ENCODE measurements around the gene CHST11.

CHST11 gene

DNA sequence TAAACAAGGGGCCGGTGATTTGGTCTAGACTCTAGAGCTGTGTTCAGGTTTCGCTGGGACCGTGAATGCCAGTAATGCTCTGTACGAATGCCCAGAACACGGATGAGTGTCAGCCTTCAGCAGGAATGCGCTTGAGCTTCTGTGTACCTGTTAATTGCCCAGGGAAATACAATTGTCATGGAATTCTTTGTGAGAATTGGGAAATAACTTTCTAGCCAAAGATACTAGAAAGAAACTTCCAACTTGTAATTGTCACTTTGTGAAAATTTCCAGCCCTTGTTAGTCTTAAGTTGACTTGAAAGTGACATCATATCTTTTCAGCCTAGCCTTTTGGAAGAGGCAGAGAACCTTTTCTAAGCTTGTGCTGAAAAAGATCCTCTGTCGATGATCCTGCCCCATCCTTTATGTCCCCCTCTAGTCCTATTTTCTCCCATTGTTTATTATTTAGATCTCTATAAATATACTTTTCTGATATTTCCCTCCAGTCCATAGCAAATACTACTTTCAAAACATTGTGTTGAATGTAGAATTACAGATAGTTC is 2.7 kb downstream of the CHST11 start:
- DNase-seq (ENCODE audit: extremely low read depth in 1 of 2, low read depth in 1 of 2), result no peak

GRCh38 chr12:104460041-104460719 is 3.4 kb downstream of the CHST11 start:
- DNase-seq (ENCODE audit: extremely low read depth in 1 of 2, low read depth in 1 of 2), result no peak

DNA sequence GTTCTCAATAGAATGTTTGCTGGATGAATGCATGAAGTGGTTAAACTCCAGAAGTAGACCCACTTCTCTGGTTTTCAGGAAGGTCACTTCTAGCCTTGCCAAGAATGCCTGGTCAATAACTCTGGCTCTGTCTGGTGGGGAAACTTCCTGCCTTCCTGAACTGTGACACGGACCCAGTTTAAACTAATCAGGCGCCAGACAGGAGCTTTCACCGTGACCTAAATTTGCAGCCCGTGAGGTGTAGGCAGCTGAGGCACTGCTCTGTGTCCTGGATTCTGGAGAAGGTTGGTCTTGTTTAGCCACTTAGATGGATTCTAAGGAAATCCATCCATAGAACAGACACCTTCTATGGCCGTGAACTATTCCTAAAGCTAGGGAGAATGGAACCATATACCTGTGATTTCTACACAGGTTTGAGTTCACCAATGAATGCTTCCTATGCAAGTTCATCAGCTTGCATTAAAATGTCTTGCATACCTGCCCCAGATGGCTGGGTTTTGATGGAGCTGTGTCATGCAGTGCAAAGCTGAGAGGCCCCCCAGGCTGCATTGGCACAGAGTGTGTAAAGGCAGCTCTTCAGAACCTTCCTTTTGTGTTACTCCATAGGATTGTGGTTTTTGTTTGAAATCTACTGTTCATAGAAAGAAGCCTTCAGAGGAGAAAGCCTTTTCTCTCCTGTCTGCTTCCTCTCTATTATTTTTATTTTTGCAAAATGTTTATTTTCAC is 4.4 kb downstream of the CHST11 start:
- DNase-seq (ENCODE audit: extremely low read depth in 1 of 2, low read depth in 1 of 2), result no peak

DNA sequence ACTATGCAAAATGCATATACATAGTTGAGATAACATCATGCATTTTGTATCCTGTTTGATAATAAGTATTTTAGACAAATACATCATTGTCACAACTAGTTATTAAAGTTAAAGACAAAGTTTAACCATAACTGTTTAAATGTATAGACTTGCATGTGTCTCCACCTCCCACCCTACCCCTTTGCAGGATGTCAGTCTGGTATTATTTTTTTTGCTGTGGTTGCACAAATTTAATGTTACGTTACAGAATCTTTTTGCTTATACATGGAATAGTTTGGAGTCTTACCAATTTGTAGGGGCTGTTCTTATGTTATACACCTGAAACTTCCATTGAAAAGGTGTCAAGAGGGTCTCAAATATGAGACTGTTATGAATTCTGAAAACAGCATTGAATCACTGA is 5.6 kb downstream of the CHST11 start:
- no peak for DNase-seq (ENCODE audit: extremely low read depth in 1 of 2, low read depth in 1 of 2)

DNA sequence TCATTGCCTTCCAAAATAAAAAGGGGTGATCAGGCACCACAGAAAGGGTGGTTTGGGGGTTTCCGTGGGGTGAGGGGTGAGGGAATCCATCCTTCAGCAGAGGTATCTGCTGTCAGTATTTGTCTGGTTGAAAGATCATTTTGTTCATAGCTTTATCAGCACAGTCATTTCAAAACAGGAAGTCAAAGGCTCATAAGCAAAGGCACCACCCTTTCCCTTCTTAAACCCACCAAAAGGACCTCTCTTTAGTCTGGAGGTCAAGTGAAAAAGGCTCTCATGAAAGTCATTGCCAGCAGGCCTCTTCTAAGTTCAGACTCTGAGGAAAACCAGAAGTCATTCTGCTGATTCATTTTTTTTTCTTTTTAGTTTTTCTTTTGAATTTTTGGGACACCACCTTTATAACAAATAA is 6.2 kb downstream of the CHST11 start:
- DNase-seq (ENCODE audit: extremely low read depth in 1 of 2, low read depth in 1 of 2), result no peak

DNA sequence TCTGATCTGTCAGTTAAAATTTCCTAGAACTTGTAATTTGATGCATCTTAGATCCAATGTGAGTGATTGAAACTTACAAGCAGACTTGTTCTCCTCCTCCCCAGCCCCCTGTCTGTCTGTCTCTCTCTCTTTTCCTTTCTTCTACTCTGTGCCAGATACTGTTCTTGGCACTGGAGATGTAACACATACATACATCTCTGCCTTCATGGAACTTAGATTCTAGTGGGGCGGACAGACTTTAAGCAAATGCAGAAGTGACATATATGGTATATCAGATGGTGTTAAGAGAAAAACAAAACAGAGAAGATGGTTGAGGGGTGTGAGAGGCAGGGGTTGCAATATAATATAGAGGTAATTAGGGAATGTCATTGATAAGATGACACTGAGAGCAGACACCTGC is 6.6 kb downstream of the CHST11 start:
- no peak for DNase-seq (ENCODE audit: extremely low read depth in 1 of 2, low read depth in 1 of 2)

GRCh38 chr12:104464899-104465298 is 8.2 kb downstream of the CHST11 start:
- no peak for DNase-seq (ENCODE audit: extremely low read depth in 1 of 2, low read depth in 1 of 2)

- no peak for DNase-seq (ENCODE audit: extremely low read depth in 1 of 2, low read depth in 1 of 2)
Measured at GRCh38 chr12:104466709-104467345, 10.1 kb downstream of the CHST11 start.

DNA sequence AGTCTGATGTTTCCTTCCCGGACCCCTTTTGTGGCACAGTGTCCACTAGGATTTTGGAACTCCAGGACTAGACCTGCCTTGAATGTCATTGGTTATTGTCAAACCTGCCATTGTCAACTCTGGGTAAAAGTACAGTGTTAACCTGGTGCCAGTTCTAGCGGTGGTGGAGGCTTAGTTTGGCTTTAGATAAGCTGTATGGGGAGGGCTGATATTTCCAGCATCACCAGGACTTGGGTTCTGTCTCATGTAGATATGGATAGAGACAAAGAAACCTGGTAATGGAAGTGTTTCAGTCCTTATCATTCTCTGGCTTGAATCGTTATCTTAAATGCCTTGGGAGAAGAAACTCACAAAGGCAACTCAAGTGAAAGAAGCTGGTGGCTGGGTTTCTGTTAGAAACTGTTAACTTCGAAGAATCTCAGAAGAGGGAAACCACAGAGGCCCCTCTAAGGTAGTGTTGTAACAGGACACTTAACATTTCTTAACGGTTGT is 10.6 kb downstream of the CHST11 start:
- no peak for DNase-seq (ENCODE audit: extremely low read depth in 1 of 2, low read depth in 1 of 2)

GRCh38 chr12:104468371-104468770 is 11.6 kb downstream of the CHST11 start:
- no peak for DNase-seq (ENCODE audit: extremely low read depth in 1 of 2, low read depth in 1 of 2)

GRCh38 chr12:104469066-104469465 is 12.3 kb downstream of the CHST11 start:
- no peak for DNase-seq (ENCODE audit: extremely low read depth in 1 of 2, low read depth in 1 of 2)

DNA sequence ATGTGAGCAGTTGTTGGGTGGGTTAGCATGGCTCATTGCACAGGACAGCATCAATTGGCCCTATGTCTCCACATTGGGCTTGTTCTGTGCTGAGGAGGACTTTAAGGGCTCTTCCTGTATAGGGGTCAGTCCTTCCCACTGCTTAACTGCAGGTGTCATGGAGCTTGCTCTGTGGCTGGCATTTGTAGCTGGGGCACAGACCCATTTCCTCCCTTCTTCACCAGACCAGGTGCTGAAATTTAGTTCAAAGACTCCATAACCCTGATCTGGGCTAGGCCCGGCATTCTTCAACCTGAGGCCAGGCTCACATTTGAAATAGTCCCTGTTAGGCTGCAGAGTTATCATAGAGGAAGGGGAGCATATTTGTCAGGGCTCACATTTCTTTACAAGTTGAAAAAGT is 12.8 kb downstream of the CHST11 start:
- no peak for DNase-seq (ENCODE audit: extremely low read depth in 1 of 2, low read depth in 1 of 2)

GRCh38 chr12:104470521-104470920 is 13.8 kb downstream of the CHST11 start:
- DNase-seq (ENCODE audit: extremely low read depth in 1 of 2, low read depth in 1 of 2), result no peak

DNA sequence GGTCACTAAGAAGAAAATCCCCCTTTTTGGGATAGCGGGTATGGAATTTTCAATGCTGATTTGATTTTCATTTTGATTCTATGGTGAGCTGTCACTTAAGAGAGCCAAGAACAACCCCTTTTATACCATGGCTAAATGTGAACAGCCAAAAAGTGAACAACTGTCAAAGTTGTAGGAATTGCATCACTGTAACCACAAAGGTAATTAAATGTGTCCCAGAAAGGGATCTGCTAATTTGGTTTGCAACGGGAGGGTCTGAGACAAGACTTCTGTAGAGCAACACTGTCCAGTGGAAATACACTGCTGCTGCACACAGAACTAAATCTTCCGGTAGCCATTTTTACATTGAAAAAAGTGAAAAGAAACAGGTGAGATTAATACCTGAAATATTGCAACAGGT is 14.6 kb downstream of the CHST11 start:
- no peak for DNase-seq (ENCODE audit: extremely low read depth in 1 of 2, low read depth in 1 of 2)

DNA sequence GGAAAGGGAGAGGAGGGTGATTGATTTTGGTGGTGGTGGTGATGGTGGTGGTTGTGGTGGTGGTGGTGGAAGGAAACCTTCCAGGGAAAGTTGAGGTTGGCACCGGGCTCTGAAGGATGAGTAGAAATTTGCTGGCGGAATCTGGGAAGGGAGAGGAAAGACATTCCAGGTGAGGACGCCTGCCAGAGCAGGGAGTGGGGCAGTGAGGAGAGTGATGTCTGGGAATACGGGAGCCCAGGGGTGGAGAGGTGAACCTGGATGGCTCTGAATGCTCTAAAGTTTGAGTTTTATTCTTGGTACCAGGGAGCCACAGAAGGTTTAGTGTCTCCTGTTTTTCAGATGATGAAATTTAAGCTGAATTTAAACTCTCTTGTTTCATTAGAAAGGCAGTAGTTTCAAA is 16.0 kb downstream of the CHST11 start:
- no peak for DNase-seq (ENCODE audit: extremely low read depth in 1 of 2, low read depth in 1 of 2)

DNA sequence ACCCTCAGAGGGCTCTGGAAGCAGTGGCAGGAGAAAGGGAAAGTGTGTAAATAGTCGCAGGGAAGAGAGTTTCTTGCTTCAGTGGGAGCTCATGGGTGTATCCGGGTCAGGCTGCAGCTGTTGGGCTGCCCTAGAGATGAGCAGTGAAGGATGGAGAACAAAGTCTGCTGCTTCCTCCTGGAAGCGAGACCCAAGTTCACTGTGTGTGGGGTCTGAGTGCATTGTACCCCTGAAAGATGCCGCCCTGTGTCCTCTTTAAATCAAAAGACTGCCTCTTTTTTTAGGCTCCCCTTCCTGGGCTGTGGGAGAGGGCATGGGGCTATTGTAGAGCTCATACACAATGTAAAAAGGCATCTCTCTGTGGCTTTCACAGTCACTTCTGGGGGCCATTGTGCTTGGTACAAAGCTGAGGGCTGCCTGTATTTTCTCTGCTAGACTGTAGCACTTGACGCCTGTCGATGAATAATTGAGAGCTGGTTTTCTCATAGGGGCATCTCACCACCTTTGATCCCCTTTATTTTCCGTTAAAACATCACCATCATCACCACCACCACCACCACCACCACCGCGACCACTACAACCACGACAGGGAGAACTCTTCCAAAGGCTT is 16.7 kb downstream of the CHST11 start:
- DNase-seq (ENCODE audit: extremely low read depth in 1 of 2, low read depth in 1 of 2), result no peak

- DNase-seq (ENCODE audit: extremely low read depth in 1 of 2, low read depth in 1 of 2), result no peak
Measured at GRCh38 chr12:104475271-104475670, 18.5 kb downstream of the CHST11 start.

- DNase-seq (ENCODE audit: extremely low read depth in 1 of 2, low read depth in 1 of 2), result no peak
Measured at GRCh38 chr12:104477510-104478390, 21.0 kb downstream of the CHST11 start.

GRCh38 chr12:104478396-104479122 is 21.8 kb downstream of the CHST11 start:
- DNase-seq (ENCODE audit: extremely low read depth in 1 of 2, low read depth in 1 of 2), result no peak
